Activated CD4-positive, alpha-beta T cell treated with anti-CD3 and anti-CD28 coated beads, Interleukin-2, amount 50 U/mL, for 24 hours (primary cell): Measurements from ENCODE around the gene SF3A1.

Experiments
- DNase-seq, 2 donors: peaks; one replicate each; pipeline ENCODE4 v3.0.0-alpha.2; 2020; ENCODE audit warnings: low read depth in 1 of 2, low spot score in 1 of 2

Gene SF3A1

GRCh38 chr22:30305906-30306626 lies 50.6 kb downstream of the SF3A1 start:
- no peak for DNase-seq

- DNase-seq: no peak
Observed at GRCh38 chr22:30305519-30305905, 51.2 kb downstream of the SF3A1 start.

- DNase-seq: no peak
Observed at GRCh38 chr22:30304495-30305244, 52.0 kb downstream of the SF3A1 start.

- no peak for DNase-seq
Observed at GRCh38 chr22:30302810-30303138, 53.9 kb downstream of the SF3A1 start.

- DNase-seq: no peak
Observed at GRCh38 chr22:30301995-30302809, 54.5 kb downstream of the SF3A1 start.

- DNase-seq: no peak
Observed at GRCh38 chr22:30299322-30299721, 57.4 kb downstream of the SF3A1 start.

- DNase-seq: no peak
Observed at GRCh38 chr22:30297991-30298701, 58.5 kb downstream of the SF3A1 start.

GRCh38 chr22:30297276-30297990 lies 59.3 kb downstream of the SF3A1 start:
- no peak for DNase-seq

- no peak for DNase-seq
Observed at GRCh38 chr22:30296833-30297232, 59.9 kb downstream of the SF3A1 start.

GRCh38 chr22:30296324-30296723 lies 60.4 kb downstream of the SF3A1 start:
- DNase-seq: no peak

GRCh38 chr22:30295576-30295975 lies 61.1 kb downstream of the SF3A1 start:
- DNase-seq: no peak

- no peak for DNase-seq
Observed at GRCh38 chr22:30294830-30295229, 61.9 kb downstream of the SF3A1 start.

GRCh38 chr22:30294066-30294465 lies 62.6 kb downstream of the SF3A1 start:
- DNase-seq: no peak

- DNase-seq: no peak
Observed at GRCh38 chr22:30293026-30293425, 63.7 kb downstream of the SF3A1 start.

- DNase-seq: no peak
Observed at GRCh38 chr22:30292069-30292970, 64.4 kb downstream of the SF3A1 start.

GRCh38 chr22:30291058-30291892 lies 65.4 kb downstream of the SF3A1 start:
- no peak for DNase-seq

GRCh38 chr22:30290342-30291057 lies 66.2 kb downstream of the SF3A1 start:
- no peak for DNase-seq

GRCh38 chr22:30289980-30290313 lies 66.7 kb downstream of the SF3A1 start:
- no peak for DNase-seq
